ENCODE results near the gene MTG2. TPM values are rescaled to one million over a fixed set of nuclear protein-coding genes. Genes with fewer than 3 reads are reported as not detected.

Gene MTG2
- total and polyA plus RNA-seq, 10 of the 15 experiments (the other 5 are each of a cell fraction or from before 2014, with no cell fraction given) = 6.2 to 52.4 (median 34.3) TPM

DNA sequence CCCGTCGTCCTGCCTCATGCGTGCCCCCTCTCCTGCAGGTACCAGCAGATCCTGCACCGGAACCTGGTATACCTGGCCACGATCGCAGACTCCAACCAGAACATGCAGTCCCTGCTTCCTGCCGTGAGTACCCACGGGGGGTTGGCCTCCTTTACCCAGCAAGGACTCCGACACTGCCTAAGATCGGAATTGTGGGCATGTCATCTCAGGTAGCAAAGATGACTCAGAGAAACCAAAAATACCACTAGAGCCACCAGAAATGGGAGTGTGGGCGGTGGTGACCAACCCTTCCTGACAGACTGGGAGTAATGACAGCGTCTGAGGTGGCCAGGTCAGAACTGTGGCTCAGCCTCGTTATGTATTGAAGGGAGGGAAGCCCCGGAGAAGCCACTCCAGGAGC is 23.0 kb upstream of the MTG2 start (continued):
- TF ChIP-seq CBFB (IDR thresholded peaks at IDR 0.05; ENCODE audit: low read depth) (0 out of 2 replicates have a peak, but pooled peaks have one; percentile 20), RUNX3 (IDR thresholded peaks at IDR 0.05; ENCODE audit: low read length) (peak; percentile 95), CREB1 (IDR thresholded peaks at IDR 0.05; ENCODE audit: low read depth) (peak; percentile 44; the same call in 1 of the 2 replicates)
- TF ChIP-seq, protein P1, sequence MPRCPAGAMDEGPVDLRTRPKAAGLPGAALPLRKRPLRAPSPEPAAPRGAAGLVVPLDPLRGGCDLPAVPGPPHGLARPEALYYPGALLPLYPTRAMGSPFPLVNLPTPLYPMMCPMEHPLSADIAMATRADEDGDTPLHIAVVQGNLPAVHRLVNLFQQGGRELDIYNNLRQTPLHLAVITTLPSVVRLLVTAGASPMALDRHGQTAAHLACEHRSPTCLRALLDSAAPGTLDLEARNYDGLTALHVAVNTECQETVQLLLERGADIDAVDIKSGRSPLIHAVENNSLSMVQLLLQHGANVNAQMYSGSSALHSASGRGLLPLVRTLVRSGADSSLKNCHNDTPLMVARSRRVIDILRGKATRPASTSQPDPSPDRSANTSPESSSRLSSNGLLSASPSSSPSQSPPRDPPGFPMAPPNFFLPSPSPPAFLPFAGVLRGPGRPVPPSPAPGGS (IDR thresholded peaks at IDR 0.05; ENCODE audit: borderline replicate concordance, insufficient read depth, low read depth, low read length, poor library complexity, severe bottlenecking) = peak; percentile 31

DNA sequence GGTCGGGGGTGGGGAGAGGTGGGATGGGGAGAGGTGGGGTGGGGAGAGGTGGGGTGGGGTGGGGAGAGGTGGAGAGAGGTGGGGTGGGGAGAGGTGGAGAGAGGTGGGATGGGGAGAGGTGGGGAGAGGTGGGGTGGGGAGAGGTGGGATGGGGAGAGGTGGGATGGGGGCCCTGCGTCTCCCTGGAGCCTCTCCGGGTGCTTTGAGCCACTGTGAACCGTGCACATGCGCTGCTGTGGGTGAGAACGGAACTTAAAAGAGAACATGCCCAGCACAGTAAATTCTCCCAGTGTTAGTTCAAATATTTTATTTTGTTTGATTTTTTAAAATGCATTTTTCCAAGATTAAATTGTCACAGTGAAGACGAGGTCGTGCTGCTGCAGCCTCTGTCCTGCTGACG is 22.6 kb upstream of the MTG2 start:
- POLR2A ChIA-PET = no interaction called here
- H3K4me2 ChIP-seq (ENCODE audit: control insufficient read depth, insufficient read depth) = no peak overlapping the region
- 90% methylated on average over 7 of the region's 9 CpGs for WGBS (ENCODE audit: insufficient coverage, insufficient replicate concordance, low lambda C conversion rate, missing lambda C conversion rate)
- no peaks in the 10 kb centered on the region for H3K9me3 ChIP-seq (replicated peaks; ENCODE audit: control insufficient read depth, insufficient read depth, low read length)
- in situ Hi-C loops (cut with MboI) = no loop called here
- no peak for TF ChIP-seq TCF7 (IDR thresholded peaks at IDR 0.05; ENCODE audit: borderline replicate concordance)
- no peak for TF ChIP-seq JUND (IDR thresholded peaks at IDR 0.05; ENCODE audit: low read depth, low read length)
- TF ChIP-seq FOXK2 (IDR thresholded peaks at IDR 0.05) = no peak
- TF ChIP-seq, protein P2, sequence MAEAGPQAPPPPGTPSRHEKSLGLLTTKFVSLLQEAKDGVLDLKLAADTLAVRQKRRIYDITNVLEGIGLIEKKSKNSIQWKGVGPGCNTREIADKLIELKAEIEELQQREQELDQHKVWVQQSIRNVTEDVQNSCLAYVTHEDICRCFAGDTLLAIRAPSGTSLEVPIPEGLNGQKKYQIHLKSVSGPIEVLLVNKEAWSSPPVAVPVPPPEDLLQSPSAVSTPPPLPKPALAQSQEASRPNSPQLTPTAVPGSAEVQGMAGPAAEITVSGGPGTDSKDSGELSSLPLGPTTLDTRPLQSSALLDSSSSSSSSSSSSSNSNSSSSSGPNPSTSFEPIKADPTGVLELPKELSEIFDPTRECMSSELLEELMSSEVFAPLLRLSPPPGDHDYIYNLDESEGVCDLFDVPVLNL (IDR thresholded peaks at IDR 0.05; ENCODE audit: low read depth, low read length) = no peak
- no peak for TF ChIP-seq CEBPB (IDR thresholded peaks at IDR 0.05; ENCODE audit: borderline replicate concordance in 1 of 2, low read depth in 2 of 2, low read length in 2 of 2)
- no peak for TF ChIP-seq CHD1 (IDR thresholded peaks at IDR 0.05; ENCODE audit: low read depth, low read length)
- no peak for TF ChIP-seq ASH2L (IDR thresholded peaks at IDR 0.05; ENCODE audit: borderline replicate concordance, low read depth)
- RAD21 ChIA-PET (ENCODE audit: unreplicated experiment) = no interaction called here
- intact Hi-C loops (cut with micrococcal nuclease; ENCODE audit: unreplicated experiment) = no loop called here
- H4K20me1 ChIP-seq (ENCODE audit: control insufficient read depth, insufficient read depth) = no peaks in the 10 kb centered on the region
- H3K36me3 ChIP-seq (ENCODE audit: control insufficient read depth in 2 of 2, insufficient read depth in 2 of 2, low read length in 1 of 2) = peaks cover 14 to 38% of the 10 kb centered on the region in 2 experiments; a peak in 3 of 4 replicates
- peaks cover 3% of the 10 kb centered on the region; the same call in 1 of the 2 replicates for H3K79me2 ChIP-seq (ENCODE audit: control insufficient read depth, insufficient read depth, low read length)
- H3K4me3 ChIP-seq = no peak overlapping the region
- no peak overlapping the region for H3K27ac ChIP-seq (ENCODE audit: control insufficient read depth, insufficient read depth)
- FAIRE-seq (no peak), ATAC-seq (no peak), DNase-seq (ENCODE audit: low read depth, low spot score) (no peak)
- H2AFZ ChIP-seq (ENCODE audit: control insufficient read depth, low read depth, low read length) = no peak overlapping the region
- CTCF ChIA-PET = no interaction called here
- SMC1A ChIA-PET (ENCODE audit: uncharacterized antibody, unreplicated experiment) = no interaction called here
- peaks cover 9% of the 10 kb centered on the region for H3K4me1 ChIP-seq (ENCODE audit: control insufficient read depth, insufficient read depth, low read length)
- no peaks in the 10 kb centered on the region for H3K27me3 ChIP-seq (replicated peaks in 1 of 2; ENCODE audit: control insufficient read depth in 2 of 2, insufficient read depth in 2 of 2, low read length in 1 of 2)
- no peak overlapping the region for H3K9ac ChIP-seq (ENCODE audit: control insufficient read depth, insufficient read depth, low read length)
- no TSS peak for BruUV-seq (replicated peaks)

All from GM12878 (cell line).